PC-3 (cell line): ENCODE measurements around the gene PIP5K1C. TPM values are rescaled to one million over a fixed set of nuclear protein-coding genes. Genes with fewer than 3 reads are reported as not detected.

Experiments used
- ATAC-seq: fragments of 200-7000 bp; cut with Tn5 transposase; 2 replicates; pipeline ENCODE4 v1.9.1; 2020; ENCODE audit warnings: mild to moderate bottlenecking, moderate library complexity
- BruUV-seq: library from RNA; stranded (reverse); fragments of 400-500 nt; replicated peaks from 2 replicates; lab custom pipeline; 2021; lab: Mats Ljungman, UMichigan
- CTCF ChIA-PET: fragments of 300-600 bp; sonication (Branson Sonifier 250); formaldehyde crosslinking; loops from one replicate; lab custom pipeline; 2022; ENCODE audit warnings: antibody characterized with exemption; lab: Charles Lee
- POLR2A ChIA-PET: fragments of 300-600 bp; sonication (Branson Sonifier 250); formaldehyde crosslinking; loops from one replicate; lab custom pipeline; 2022; ENCODE audit warnings: antibody characterized with exemption; ENCODE audit not compliant: unreplicated experiment; lab: Charles Lee
- DNase-seq: peaks from one replicate; pipeline ENCODE4 v3.0.0-alpha.2; 2015
- H2AFZ ChIP-seq: fragments of 300-600 bp; sonication (generic); 2 replicates; pipeline ENCODE4 v1.6.0; 2016; ENCODE audit warnings: antibody characterized with exemption, low read length
- H3F3A ChIP-seq: fragments of 300-600 bp; sonication (generic); one replicate; pipeline ENCODE4 v1.6.0; 2017; ENCODE audit warnings: antibody characterized with exemption, low read length, control low read depth, mild to moderate bottlenecking; ENCODE audit not compliant: unreplicated experiment
- H3K27ac ChIP-seq: fragments of 300-600 bp; sonication (generic); 2 replicates; pipeline ENCODE4 v1.5.1; 2016; ENCODE audit warnings: mild to moderate bottlenecking, low read length
- H3K27me3 ChIP-seq: fragments of 300-600 bp; sonication (generic); 2 replicates; pipeline ENCODE4 v1.6.1; 2016; ENCODE audit warnings: low read length, mixed read lengths
- H3K36me3 ChIP-seq: fragments of 300-600 bp; sonication (generic); 2 replicates; pipeline ENCODE4 v1.6.1; 2016; ENCODE audit warnings: low read depth, mixed run types, low read length, mixed read lengths
- H3K4me1 ChIP-seq: fragments of 300-600 bp; sonication (generic); 2 replicates; pipeline ENCODE4 v1.5.1; 2016; ENCODE audit warnings: low read length; ENCODE audit not compliant: insufficient read depth
- H3K4me2 ChIP-seq: fragments of 300-600 bp; sonication (generic); 2 replicates; pipeline ENCODE4 v1.6.0; 2016; ENCODE audit warnings: low read length
- H3K4me3 ChIP-seq: fragments of 300-600 bp; sonication (generic); 2 replicates; pipeline ENCODE4 v1.5.1; 2016; ENCODE audit warnings: mild to moderate bottlenecking, low read length, mixed read lengths
- H3K79me2 ChIP-seq: fragments of 300-600 bp; sonication (generic); 2 replicates; pipeline ENCODE4 v1.6.1; 2017; ENCODE audit warnings: low read length, mixed read lengths
- H3K9ac ChIP-seq: fragments of 300-600 bp; sonication (generic); 2 replicates; pipeline ENCODE4 v1.6.0; 2016; ENCODE audit warnings: mild to moderate bottlenecking, low read length
- H3K9me2 ChIP-seq: fragments of 300-600 bp; sonication (generic); replicated peaks from 2 replicates; pipeline ENCODE4 v1.6.1; 2016; ENCODE audit warnings: mixed run types, low read length, mixed read lengths
- H3K9me3 ChIP-seq: fragments of 300-600 bp; sonication (generic); 2 replicates; pipeline ENCODE4 v1.6.1; 2016; ENCODE audit warnings: low read length, mixed read lengths
- H4K20me1 ChIP-seq: fragments of 300-600 bp; sonication (generic); 2 replicates; pipeline ENCODE4 v1.6.1; 2016; ENCODE audit warnings: low read length, mixed read lengths
- EZH2 ChIP-seq: fragments of 300-600 bp; sonication (generic); IDR thresholded peaks from one replicate; pipeline ENCODE4 v1.6.1; 2017; ENCODE audit warnings: antibody characterized with exemption, mild to moderate bottlenecking, low read length; ENCODE audit not compliant: unreplicated experiment
- EZH2phosphoT487 ChIP-seq: fragments of 300-600 bp; sonication (generic); IDR thresholded peaks from 2 replicates; pipeline ENCODE4 v1.6.1; 2018; ENCODE audit warnings: mild to moderate bottlenecking, antibody characterized with exemption, low read length, borderline replicate concordance
- intact Hi-C: fragments of 100-400 bp; cut with micrococcal nuclease; formaldehyde crosslinking; loops from 2 replicates; pipeline ENCODE4 v1.9.0; 2023
- total RNA-seq: library from RNA; depleted of rRNA; stranded (reverse); fragments of >200 nt; gene quantifications from 2 replicates; pipeline ENCODE4 v1.2.3, GENCODE V29; 2014
- TF ChIP-seq, protein P1 (sequence below): fragments of 300-600 bp; sonication (generic); conservative IDR thresholded peaks from 2 replicates; pipeline ENCODE4 v1.5.1; 2017; ENCODE audit warnings: antibody characterized with exemption, low read depth, mild to moderate bottlenecking, low read length

The PIP5K1C gene
- total RNA-seq, 1 experiment from 2014 or later, result 16.1 TPM

DNA sequence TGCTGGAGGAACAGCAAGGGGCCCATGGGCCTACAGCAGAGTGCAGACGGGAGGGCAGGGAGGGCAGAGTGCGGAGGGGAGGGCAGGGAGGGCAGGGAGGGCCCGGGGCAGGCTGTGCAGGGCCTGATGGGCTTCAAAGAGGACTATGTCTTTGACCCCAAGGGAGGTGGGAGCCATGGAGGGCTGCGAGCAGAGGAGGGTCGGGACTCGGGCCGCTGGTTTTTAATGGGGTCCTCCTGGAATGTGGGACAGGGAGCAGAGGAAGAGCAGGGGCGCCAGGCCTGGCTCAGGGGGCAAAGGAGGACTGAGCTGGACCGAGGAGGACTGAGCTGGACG lies 3.6 kb downstream of the PIP5K1C start:
- Histone ChIP-seq H3F3A (no peaks in the 10 kb centered on the region), H3K27ac (no peak overlapping the region), H3K9me2 (no peaks in the 10 kb centered on the region), H3K36me3 (no peaks in the 10 kb centered on the region), H3K4me3 (no peak overlapping the region), H2AFZ (no peak overlapping the region), H3K79me2 (peaks cover 48% of the 10 kb centered on the region), H4K20me1 (no peaks in the 10 kb centered on the region), H3K4me2 (no peak overlapping the region), H3K4me1 (no peaks in the 10 kb centered on the region), H3K27me3 (no peaks in the 10 kb centered on the region), H3K9me3 (no peaks in the 10 kb centered on the region), H3K9ac (no peak overlapping the region)
- DNase-seq (no peak), ATAC-seq (no peak)
- intact Hi-C loops, result no loop called here
- ChIA-PET CTCF (no interaction called here), POLR2A (no interaction called here)
- no TSS peak for BruUV-seq
- TF ChIP-seq, protein P1, sequence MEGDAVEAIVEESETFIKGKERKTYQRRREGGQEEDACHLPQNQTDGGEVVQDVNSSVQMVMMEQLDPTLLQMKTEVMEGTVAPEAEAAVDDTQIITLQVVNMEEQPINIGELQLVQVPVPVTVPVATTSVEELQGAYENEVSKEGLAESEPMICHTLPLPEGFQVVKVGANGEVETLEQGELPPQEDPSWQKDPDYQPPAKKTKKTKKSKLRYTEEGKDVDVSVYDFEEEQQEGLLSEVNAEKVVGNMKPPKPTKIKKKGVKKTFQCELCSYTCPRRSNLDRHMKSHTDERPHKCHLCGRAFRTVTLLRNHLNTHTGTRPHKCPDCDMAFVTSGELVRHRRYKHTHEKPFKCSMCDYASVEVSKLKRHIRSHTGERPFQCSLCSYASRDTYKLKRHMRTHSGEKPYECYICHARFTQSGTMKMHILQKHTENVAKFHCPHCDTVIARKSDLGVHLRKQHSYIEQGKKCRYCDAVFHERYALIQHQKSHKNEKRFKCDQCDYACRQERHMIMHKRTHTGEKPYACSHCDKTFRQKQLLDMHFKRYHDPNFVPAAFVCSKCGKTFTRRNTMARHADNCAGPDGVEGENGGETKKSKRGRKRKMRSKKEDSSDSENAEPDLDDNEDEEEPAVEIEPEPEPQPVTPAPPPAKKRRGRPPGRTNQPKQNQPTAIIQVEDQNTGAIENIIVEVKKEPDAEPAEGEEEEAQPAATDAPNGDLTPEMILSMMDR, result no peak
- TF ChIP-seq EZH2phosphoT487, result no peak
- TF ChIP-seq EZH2, result no peak

DNA sequence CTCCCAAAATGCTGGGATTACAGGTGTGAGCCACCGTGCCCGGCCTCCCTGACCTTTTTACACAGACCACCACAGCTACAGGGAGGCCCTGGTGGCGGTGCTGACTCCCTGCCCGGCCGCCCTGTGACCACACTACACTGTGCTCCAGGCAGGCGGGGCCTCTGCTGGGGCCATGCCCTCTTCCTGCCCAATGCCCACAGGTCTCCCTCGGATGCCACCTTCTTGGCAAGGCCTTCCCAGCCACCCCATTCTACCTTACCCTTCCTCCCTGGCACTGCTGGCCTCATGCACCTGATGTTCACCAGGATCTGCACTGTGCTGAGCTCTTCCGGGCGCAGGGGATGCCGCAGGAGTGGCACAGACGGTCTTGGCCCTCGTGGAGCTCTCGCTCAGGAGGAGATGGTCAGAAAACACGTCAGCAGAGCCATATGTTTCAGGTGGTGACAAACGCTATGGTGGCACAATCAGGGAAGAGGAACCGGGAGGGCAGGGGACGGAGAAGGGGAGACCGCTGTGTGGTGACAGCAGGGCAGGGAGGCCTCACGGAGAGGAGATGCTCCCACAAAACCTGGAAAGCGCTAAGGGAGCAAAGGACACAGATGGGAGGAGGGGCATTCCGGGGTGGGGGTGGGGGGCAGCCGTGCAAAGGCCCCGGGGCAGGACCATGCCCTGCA lies 4.1 kb downstream of the PIP5K1C start:
- Histone ChIP-seq H3F3A (no peaks in the 10 kb centered on the region), H2AFZ (no peak overlapping the region), H3K9ac (no peak overlapping the region), H3K4me1 (no peaks in the 10 kb centered on the region), H3K4me2 (no peak overlapping the region), H3K79me2 (peaks cover 51% of the 10 kb centered on the region), H4K20me1 (no peaks in the 10 kb centered on the region), H3K9me3 (no peaks in the 10 kb centered on the region), H3K36me3 (no peaks in the 10 kb centered on the region), H3K9me2 (no peaks in the 10 kb centered on the region), H3K27me3 (no peaks in the 10 kb centered on the region), H3K4me3 (no peak overlapping the region), H3K27ac (no peak overlapping the region)
- DNase-seq (no peak), ATAC-seq (no peak)
- no peak for TF ChIP-seq EZH2phosphoT487
- TF ChIP-seq, protein P1, result no peak
- TF ChIP-seq EZH2, result no peak
- no TSS peak for BruUV-seq
- POLR2A ChIA-PET, result no interaction called here
- CTCF ChIA-PET, result no interaction called here
- intact Hi-C loops, result no loop called here

DNA sequence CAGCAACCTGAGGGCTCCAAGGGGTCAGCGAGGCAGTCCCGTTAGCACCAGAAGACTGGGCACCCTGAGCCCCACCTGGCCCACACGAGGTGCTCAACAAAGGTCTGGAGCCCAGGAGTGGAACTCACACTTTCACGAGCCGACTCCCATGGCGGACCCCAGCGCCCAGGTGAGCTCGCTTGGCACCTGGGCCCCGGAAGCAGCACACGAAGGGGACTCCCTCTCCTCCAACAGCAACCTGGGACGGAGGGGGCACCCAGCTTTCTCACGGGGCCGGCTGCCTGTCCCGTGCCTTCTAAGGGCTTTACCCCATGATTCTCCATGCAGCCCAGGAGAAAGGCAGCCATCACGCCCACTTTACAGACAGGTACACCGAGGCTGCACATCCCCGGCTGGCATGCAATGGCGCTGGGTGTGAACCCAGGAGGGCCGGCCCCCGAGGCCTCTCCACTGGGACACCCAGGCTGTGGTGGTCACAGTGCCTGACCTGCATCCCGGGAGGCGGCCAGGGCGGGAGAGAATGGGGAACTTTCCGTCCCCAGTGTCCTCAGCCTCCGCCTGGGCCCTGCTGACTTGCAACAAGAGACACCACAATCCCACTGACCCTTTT lies 5.0 kb downstream of the PIP5K1C start:
- CTCF ChIA-PET, result no interaction called here
- TF ChIP-seq EZH2phosphoT487 (no peak), EZH2 (no peak)
- TF ChIP-seq, protein P1, result no peak
- ATAC-seq (no peak), DNase-seq (no peak)
- no peak overlapping the region for H3K9ac ChIP-seq
- no peaks in the 10 kb centered on the region for H3K36me3 ChIP-seq
- peaks cover 51% of the 10 kb centered on the region for H3K79me2 ChIP-seq
- no peak overlapping the region for H2AFZ ChIP-seq
- no peak overlapping the region for H3K27ac ChIP-seq
- no peaks in the 10 kb centered on the region for H3K27me3 ChIP-seq
- no TSS peak for BruUV-seq
- no peaks in the 10 kb centered on the region for H4K20me1 ChIP-seq
- H3K4me2 ChIP-seq, result no peak overlapping the region
- no peaks in the 10 kb centered on the region for H3K9me2 ChIP-seq
- H3K4me3 ChIP-seq, result no peak overlapping the region
- POLR2A ChIA-PET, result no interaction called here
- intact Hi-C loops, result no loop called here
- H3F3A ChIP-seq, result no peaks in the 10 kb centered on the region
- no peaks in the 10 kb centered on the region for H3K4me1 ChIP-seq
- H3K9me3 ChIP-seq, result no peaks in the 10 kb centered on the region
